HG02938 (cell line): ENCODE data around the gene PRRG1.
"Not testable (repeated sequence)": the region's sequence is repeated elsewhere in the genome, so short reads cannot be mapped to it uniquely, and the experiment has no call there.

Source experiments
- ATAC-seq: cut with Tn5 transposase; IDR thresholded peaks from one replicate; pipeline ENCODE4 v1.9.1; 2021; ENCODE audit warnings: mild to moderate bottlenecking, moderate library complexity; ENCODE audit not compliant: unreplicated experiment

PRRG1 gene

GRCh38 chrX:37378404-37378803, 29.2 kb downstream of the PRRG1 start:
- ATAC-seq, result no peak

- ATAC-seq, result no peak
Observed at GRCh38 chrX:37378830-37379229, 29.7 kb downstream of the PRRG1 start.

- ATAC-seq, result no peak
Observed at GRCh38 chrX:37380256-37380655, 31.1 kb downstream of the PRRG1 start.

GRCh38 chrX:37380924-37381323, 31.8 kb downstream of the PRRG1 start:
- no peak for ATAC-seq

- ATAC-seq, result no peak
Observed at GRCh38 chrX:37383313-37383712, 34.1 kb downstream of the PRRG1 start.

- no peak for ATAC-seq
Observed at GRCh38 chrX:37388413-37388812, 39.2 kb downstream of the PRRG1 start.

- ATAC-seq, result no peak
Observed at GRCh38 chrX:37405956-37406355, 56.8 kb downstream of the PRRG1 start.

GRCh38 chrX:37407736-37408135, 58.6 kb downstream of the PRRG1 start:
- no peak for ATAC-seq

GRCh38 chrX:37409278-37409677, 60.1 kb downstream of the PRRG1 start:
- ATAC-seq, result no peak

GRCh38 chrX:37420185-37420584, 71.0 kb downstream of the PRRG1 start:
- ATAC-seq, result no peak

GRCh38 chrX:37420756-37421155, 71.6 kb downstream of the PRRG1 start:
- ATAC-seq, result no peak

- no peak for ATAC-seq
Observed at GRCh38 chrX:37424000-37424429, 74.9 kb downstream of the PRRG1 start.

GRCh38 chrX:37425370-37425769, 76.2 kb downstream of the PRRG1 start:
- ATAC-seq, result no peak

- ATAC-seq, result not testable (repeated sequence)
Observed at GRCh38 chrX:37428962-37429361, 79.8 kb downstream of the PRRG1 start.

- no peak for ATAC-seq
Observed at GRCh38 chrX:37434362-37434761, 85.2 kb downstream of the PRRG1 start.

GRCh38 chrX:37437160-37437559, 88.0 kb downstream of the PRRG1 start:
- ATAC-seq, result no peak

GRCh38 chrX:37441377-37441776, 92.2 kb downstream of the PRRG1 start:
- no peak for ATAC-seq

- ATAC-seq, result no peak
Observed at GRCh38 chrX:37445182-37445581, 96.0 kb downstream of the PRRG1 start.

- ATAC-seq, result no peak
Observed at GRCh38 chrX:37453821-37454220, 104.7 kb downstream of the PRRG1 start.

- no peak for ATAC-seq
Observed at GRCh38 chrX:37454537-37455285, 105.5 kb downstream of the PRRG1 start.

GRCh38 chrX:37455381-37455780, 106.2 kb downstream of the PRRG1 start:
- no peak for ATAC-seq

GRCh38 chrX:37460285-37460684, 111.1 kb downstream of the PRRG1 start:
- ATAC-seq, result not testable (repeated sequence)

- ATAC-seq, result no peak
Observed at GRCh38 chrX:37462346-37462745, 113.2 kb downstream of the PRRG1 start.
